HG03280 (cell line): ENCODE measurements around the gene FBXO34.
"Not testable (repeated sequence)": the region's sequence is repeated elsewhere in the genome, so short reads cannot be mapped to it uniquely, and the experiment has no call there.

Source experiments
- ATAC-seq: cut with Tn5 transposase; IDR thresholded peaks from one replicate; pipeline ENCODE4 v1.9.1; 2021; ENCODE audit warnings: mild to moderate bottlenecking, moderate library complexity; ENCODE audit not compliant: unreplicated experiment

The FBXO34 gene

DNA sequence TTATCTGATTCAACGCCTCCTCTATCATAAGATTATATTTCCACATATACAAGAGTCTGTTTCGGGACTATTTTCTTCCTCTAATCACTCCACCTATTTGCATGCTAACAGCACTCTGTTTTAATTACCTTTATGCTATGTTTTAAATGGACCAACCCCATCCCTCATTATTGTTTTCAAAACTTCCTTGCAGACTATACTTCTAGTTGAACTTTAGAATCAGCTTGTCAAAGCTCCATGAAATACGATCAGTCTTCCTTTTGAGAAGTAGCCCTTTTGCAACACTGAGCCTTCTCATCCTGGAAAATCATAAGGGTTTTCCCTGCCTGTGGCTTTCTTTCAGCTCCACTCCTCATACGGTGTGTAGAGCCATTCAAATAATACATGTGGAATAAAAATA lies 103.5 kb downstream of the FBXO34 start:
- no peak for ATAC-seq

DNA sequence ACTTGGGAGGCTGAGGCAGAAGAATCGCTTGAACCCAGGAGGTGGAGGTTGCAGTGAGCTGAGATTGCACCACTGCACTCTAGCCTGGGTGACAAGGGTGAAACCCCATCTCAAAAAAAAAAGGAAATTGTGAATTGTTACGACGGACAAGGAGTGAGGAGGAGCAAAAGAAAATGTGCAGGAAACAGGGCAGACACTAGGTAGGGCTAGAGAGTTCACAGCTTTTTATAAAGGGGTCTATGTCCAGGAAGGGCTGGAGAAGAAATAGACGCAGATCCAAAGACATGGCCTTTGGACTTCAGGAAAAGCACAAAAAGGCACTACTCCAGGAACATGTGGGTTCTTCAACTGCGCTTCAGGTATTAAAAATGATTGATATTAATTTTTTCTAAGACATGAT lies 106.0 kb downstream of the FBXO34 start:
- no peak for ATAC-seq

DNA sequence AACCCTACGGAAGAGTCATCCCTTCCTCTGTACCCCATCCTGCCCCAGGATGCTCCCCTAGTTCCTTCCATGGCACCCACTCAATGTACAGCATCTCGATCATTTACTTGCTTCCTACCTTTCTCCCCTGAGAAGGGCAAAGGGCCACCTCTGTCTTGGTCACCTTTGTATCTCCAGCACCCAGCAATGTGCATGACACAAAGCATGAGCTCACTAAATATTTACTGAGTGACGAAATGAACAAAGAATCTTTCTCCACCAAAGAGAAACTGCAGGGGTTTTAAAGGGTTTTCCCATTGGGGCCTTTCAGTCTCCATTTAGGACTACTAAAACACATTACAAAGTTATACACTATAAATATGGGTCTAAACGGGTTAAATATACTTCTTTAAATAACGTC lies 109.8 kb downstream of the FBXO34 start:
- ATAC-seq: no peak

DNA sequence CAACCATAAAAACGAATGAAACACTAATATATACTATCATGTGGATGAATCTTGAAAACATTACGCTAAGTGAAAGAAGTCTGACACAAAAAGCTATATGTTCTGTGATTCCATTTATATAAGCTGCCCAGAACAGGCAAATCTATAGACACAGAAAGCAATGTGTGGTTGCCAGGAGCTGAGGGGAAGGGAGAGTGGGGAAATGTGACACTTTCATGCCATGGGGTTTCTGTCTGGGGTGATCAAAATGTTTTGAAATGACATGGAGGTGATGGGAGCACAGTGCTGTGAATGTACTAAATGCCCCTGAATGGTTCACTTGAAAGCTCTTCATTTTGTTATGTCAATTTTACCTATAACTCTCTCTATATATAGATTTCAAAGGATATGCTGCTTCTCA lies 110.3 kb downstream of the FBXO34 start:
- no peak for ATAC-seq

DNA sequence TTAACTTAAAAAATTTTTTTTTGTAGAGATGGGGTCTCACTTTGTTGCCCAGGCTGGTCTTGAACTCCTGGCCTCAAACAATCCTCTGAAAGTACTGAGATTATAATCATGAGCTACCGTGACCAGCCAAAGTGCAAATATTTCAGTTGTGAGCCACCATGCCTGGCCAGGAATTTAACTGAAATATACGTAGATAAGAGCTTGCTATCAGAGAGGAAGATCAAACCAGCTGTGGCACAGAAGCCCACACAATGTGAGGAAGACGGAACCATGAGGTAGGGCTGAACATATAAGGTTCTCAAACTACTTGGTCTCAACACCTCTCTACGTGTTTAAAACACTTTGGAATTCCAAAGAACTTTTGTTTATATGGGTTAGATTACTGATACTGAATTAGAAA lies 111.3 kb downstream of the FBXO34 start:
- no peak for ATAC-seq

DNA sequence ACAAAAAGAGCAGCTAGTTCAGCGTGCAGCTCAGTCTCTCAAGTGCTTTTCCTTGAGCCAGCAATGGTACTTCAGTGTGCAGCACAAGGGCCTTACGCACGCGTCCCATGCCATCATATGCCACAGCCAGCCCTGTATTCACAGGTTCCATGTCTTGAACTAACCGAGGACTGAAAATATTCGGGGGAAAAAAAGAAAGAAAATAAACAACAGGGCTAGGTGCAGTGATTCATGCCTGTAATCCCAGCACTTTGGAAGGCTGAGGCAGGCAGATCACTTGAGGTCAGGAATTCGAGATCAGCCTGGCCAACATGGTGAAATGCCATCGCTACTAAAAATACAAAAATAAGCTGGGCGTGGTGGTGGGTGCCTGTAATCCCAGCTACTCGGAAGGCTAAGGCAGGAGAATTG lies 111.8 kb downstream of the FBXO34 start:
- not testable (repeated sequence) for ATAC-seq

DNA sequence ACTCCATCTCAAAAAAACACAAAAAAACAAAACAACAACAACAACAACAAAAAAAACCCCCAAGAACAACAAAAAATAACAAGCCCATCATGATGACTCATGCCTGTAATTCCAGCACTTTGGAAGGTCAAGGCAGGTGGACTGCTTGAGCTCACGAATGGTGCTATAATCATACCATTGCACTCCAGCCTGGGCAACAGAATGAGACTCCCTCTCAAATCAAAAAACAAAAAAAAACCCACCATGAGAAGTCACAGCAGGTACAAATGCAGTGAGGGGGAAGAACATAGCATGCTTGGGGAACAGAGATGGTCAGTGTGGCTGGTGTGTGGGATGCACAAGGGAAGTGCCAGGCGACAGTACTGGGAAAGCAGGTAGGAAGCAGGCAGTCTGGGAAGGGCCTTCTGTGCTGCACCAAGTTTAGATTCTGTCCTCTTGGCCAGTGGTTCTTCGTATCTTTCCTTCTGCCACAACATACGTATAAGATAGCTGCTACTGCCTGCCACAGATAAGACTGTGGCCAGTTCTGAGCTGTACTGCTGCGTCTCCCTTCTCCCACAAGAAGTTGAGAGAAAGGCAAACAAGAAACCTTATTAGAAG lies 112.4 kb downstream of the FBXO34 start:
- ATAC-seq: no peak

DNA sequence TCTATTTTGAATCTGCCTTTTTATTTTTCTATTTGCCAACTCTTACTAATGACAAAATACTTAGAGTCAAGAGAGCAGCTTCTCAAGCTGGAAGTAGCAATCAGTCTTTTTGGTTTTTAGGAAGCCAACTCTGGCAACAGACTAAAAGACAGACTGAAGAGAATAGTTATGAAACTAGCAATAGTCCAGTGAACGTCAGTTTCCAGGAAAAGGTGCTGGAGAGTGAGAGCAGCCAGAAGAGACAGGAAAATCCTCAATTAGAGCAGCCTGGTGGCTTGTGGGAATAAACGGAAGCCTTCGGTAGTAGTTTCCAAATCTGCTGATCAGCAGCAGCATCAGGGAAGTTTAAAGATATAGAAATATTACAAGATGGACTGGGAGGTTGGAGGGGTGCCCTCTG lies 113.3 kb downstream of the FBXO34 start:
- ATAC-seq: no peak

DNA sequence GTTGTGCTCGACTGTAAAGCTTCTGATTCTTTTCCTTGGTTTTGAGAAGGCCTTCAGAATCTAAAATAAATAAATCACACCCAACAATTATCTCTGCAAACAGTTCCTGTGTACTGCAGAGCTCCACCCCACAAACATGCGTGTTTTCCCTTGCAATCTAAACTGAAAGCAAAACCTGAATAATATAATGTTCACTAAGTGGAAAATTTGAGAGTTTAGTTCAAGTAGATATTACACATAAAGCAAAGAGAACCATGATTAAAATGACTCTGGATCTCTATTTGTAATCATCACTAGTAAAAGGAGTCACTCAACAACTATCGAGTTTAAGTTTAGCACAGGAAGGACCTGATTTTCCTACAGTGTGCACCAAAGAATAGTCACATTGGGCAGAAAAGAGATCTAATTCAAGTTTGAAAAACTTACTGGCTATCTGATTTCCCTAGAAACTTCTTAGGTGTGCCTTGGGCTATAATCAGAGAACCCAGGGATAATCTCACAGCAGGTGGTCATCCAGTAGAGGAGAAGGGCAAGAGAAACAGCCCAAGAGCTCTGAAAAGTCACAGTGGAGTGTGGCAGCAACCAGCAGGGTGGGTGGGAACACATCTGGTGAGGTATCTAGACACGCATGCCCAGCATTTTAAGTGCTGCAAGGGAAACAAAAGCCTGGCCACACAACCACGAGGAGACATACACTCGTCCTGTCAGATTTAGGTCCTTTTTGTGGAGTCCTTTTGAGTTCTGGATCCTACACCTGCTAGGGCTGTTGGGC lies 115.0 kb downstream of the FBXO34 start:
- no peak for ATAC-seq

DNA sequence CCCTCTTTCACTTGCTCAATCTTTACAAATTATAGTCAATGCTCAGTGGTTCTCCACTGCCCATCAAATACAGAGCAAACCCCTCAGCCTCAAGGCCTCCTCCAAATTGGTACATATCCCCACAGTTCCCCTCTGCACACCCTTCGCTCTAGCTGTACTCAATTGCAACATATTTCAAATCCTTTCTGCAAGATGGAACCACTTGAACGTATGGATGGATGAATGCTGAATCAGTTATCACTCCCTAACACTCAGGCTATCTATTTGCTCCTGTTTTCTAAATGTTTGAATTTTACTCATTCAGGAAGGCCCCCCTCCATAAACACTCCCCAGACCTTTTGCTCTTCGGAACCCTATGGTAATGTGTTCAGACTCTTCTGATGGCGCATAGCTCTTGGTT lies 115.9 kb downstream of the FBXO34 start:
- ATAC-seq: no peak

DNA sequence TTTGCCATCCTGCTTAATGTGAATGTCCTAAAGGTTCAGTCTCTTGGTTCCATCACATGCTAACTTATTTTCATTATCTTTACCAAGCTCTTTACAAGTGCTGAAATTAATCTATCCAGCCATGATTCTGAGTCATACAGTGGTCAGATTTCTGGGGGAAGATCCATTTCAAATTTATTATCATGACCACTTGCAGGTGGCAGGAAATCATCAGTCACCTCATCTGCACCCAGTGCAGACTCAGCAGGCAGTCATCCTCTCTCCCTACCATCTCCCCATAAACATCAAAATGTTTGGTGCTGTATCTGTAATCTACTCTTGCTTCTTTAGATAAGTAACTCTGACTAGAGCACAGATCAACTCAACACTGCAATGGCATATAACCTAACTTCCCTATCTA lies 116.9 kb downstream of the FBXO34 start:
- ATAC-seq: no peak

DNA sequence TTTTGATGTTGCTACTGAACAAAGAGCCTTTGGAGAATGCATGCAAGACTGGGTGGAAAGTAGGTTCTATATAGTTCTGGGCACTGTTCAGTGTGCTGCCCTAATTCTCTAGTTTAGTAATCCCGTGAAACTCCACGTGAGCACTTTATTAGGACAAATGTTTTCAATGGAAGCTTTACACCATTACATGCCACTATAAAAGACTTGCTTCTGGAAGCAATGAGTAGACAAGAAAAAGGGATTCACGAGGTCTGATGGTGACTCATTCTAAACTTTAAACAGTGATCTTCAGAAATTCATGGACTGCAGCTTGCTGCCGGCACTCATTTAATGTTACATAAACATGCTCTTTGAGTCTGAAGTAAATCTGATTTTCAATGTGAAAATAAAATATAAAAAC lies 118.1 kb downstream of the FBXO34 start:
- ATAC-seq: no peak

DNA sequence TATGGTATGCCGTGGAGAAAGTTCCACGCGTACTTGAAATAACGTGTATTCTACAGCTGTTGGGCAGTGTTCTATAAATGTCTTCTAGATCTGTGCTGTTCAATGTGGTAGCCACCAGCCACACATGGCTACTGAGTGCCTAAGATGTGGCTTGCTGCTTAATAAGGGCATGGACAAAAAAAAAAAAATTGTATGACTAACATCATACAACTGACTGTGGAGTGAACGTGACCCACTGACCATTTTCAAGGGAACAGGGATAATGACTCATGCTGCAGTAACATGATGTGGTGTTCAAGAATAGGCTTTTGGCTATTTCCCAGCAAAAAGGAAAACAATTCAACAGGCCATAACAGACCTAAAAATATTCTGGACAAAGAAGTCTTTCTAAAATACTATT lies 127.5 kb downstream of the FBXO34 start:
- ATAC-seq: no peak

DNA sequence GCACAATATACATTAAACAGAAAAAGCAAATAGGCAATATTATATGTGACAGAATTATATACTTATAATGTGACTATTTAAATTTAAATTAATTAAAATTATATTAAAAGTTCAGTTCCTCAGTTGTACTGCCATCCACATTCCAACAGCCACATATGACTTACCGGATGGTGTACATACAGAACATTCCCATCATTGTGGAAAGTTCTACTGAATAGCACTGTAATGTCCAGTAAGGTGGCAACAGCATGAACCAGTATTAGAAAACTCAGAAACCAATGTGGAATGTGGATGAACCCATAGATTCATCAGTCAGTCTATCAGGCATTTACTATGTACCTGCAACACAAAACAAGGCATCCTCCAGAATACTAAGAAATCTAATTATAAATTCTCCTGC lies 128.0 kb downstream of the FBXO34 start:
- ATAC-seq: no peak

DNA sequence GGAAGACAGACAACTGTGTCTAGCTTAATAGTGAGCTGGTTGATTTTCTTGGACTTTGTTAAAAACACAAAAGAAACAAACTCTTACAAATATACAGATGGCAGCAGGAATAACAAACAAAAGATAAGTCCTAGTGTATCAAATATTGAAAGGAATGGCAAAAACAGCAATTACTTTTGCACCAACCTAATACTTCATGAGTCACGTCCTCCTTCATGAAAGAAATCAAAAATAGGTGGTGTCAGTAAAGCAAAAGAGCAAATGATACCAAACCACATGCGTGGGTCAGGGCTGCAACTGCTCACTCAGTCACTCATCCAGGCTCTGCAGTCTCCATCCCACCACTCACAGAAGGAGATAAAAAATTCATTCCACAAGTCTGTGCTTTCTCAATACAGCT lies 128.6 kb downstream of the FBXO34 start:
- ATAC-seq: no peak

DNA sequence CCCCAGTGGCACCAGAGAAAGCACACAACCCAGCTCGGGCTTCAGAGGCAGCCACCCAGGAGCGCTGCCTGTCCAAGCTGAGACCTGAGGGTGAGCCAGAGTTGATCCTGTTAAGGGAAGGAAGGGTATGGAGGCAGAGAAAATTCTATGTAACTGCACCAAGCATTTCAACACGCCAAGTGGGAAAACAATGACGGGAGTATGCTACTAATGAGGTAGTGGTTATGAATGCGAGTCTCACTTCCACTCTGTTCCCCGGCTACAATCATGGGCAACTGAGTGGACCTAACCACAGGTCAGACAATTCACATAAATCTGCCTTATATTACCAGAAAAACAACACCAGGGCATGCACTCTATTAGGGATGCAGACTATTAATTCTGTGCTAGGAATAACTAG lies 130.5 kb downstream of the FBXO34 start:
- ATAC-seq: no peak
